ENCODE results near the gene CYTH2. TPM values are rescaled to one million over a fixed set of nuclear protein-coding genes. Genes with fewer than 3 reads are reported as not detected.

The CYTH2 gene
- total RNA-seq, 2 experiments from 2014 or later, result 22.5 to 24.2 TPM

DNA sequence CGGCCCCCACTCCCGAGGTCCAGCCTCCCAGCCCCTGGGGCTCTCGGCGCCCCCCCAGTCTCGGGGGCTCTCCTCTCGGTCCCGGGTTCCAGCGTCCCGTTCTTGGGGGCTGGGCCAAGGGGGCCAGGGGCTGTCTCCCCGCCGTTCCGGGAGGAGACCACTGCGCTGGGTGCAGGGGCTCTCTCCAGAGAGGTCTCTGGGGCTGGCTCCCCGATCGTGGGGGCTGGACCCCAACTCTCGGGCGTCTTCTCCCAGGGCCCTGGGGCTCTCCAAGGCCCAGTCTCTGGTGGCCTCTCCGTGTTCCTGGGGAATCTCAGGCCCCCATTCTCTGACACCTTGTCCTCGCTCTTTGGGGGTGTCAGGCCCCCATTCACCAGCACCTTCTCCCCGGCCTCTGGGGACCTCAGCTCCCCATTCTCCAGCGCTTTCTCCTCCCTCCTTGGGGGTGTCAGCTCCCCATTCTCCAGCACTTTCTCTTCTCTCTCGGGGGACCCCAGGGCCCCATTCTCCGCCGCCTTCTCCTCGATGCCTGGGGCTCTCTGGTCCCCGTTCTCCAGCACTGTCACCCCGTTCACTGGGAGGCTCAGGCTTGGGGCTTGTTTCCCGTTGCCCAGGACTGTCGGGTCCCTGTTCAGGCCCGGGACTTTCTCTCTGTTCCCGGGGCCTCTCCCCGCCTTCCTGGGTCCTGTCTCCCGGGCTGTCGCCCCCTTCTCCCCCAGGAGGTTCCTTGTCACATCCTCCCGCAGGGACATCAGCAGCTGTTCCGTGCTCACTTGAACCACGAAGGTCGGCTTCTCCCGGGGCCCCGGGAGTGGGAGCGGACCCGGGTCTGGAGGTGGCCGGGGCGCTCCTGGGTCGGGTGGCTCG lies 28.8 kb downstream of the CYTH2 start:
- Mint-ChIP-seq H3K9me3 (ENCODE audit: low read depth) (no peaks in the 10 kb centered on the region), H3K27me3 (peaks cover 30% of the 10 kb centered on the region), H3K4me1 (peaks cover 22% of the 10 kb centered on the region), H3K36me3 (ENCODE audit: low read depth) (peaks cover 3% of the 10 kb centered on the region), H3K27ac (no peak overlapping the region), H3K4me3 (no peak overlapping the region)
- CTCF ChIA-PET, result no interaction called here
- no peak for DNase-seq
- POLR2A ChIA-PET, result no interaction called here
- intact Hi-C loops (cut with DNase I, micrococcal nuclease), result loop anchor here in 1 of 2 experiments (10.0 kb wide), 2 partner anchors 103 to 467 kb away; partner anchors contain the start of genes FTL, GRIN2D and KDELR1
- no peak for ATAC-seq

GRCh38 chr19:48498595-48499311 lies 29.6 kb downstream of the CYTH2 start:
- DNase-seq (no peak), ATAC-seq (no peak)
- POLR2A ChIA-PET, result no interaction called here
- intact Hi-C loops (cut with DNase I, micrococcal nuclease), result loop anchor here in 1 of 2 experiments (10.0 kb wide), 2 partner anchors 104 to 466 kb away; partner anchors contain the start of genes FTL, GRIN2D and KDELR1
- Mint-ChIP-seq H3K4me3 (no peak overlapping the region), H3K27me3 (peaks cover 30% of the 10 kb centered on the region), H3K9me3 (ENCODE audit: low read depth) (no peaks in the 10 kb centered on the region), H3K4me1 (peaks cover 21% of the 10 kb centered on the region), H3K36me3 (ENCODE audit: low read depth) (peaks cover 3% of the 10 kb centered on the region), H3K27ac (no peak overlapping the region)
- CTCF ChIA-PET, result no interaction called here

GRCh38 chr19:48499316-48500090 lies 30.3 kb downstream of the CYTH2 start:
- ATAC-seq (no peak), DNase-seq (no peak)
- no peaks in the 10 kb centered on the region for H3K9me3 Mint-ChIP-seq (ENCODE audit: low read depth)
- H3K4me3 Mint-ChIP-seq, result no peak overlapping the region
- H3K27me3 Mint-ChIP-seq, result peaks cover 26% of the 10 kb centered on the region
- H3K27ac Mint-ChIP-seq, result no peak overlapping the region
- H3K36me3 Mint-ChIP-seq (ENCODE audit: low read depth), result peaks cover 3% of the 10 kb centered on the region
- CTCF ChIA-PET, result no interaction called here
- POLR2A ChIA-PET, result no interaction called here
- H3K4me1 Mint-ChIP-seq, result peaks cover 18% of the 10 kb centered on the region
- intact Hi-C loops (cut with DNase I, micrococcal nuclease), result loop anchor here in 1 of 2 experiments (10.0 kb wide), 2 partner anchors 105 to 465 kb away; partner anchors contain the start of genes FTL, GRIN2D and KDELR1

DNA sequence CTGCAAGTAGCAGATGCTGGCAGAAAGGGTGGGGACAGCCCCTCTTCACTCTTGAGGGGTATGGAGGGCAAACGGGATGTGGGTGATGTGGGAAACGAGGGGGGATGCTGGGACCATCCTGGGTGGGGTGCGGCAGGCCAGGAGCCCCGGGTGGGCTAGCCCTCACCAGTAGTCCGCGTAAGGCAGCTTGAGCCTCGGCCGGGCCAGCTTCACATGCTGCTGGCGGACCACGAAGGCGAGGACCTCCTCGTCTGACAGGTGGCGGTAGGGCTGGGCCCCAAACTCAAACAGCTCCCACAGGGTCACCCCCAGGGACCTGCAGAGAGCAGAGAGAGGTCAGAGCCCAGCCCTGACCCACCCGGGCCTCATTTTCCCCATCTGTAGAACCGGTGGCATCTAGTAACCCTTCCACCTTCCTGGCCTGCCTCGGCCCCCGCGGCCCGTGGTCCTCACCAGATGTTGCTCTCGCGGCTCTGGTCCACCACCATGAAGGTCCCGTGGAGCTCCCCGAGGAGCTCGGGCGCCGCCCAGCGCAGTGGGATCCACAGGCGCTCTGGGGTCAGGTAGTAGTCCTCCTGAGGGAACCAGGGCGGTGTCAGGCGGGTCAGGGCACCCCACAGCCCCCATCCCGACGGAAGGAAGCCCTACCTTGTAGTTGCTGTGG lies 31.8 kb downstream of the CYTH2 start:
- peaks cover 18% of the 10 kb centered on the region for H3K4me1 Mint-ChIP-seq
- H3K27ac Mint-ChIP-seq, result no peak overlapping the region
- H3K4me3 Mint-ChIP-seq, result peak overlapping the region; percentile 45
- H3K9me3 Mint-ChIP-seq (ENCODE audit: low read depth), result no peaks in the 10 kb centered on the region
- DNase-seq (no peak), ATAC-seq (no peak)
- intact Hi-C loops (cut with DNase I, micrococcal nuclease), result loop anchor here in 1 of 2 experiments (1.0 kb wide), 1 partner anchor 8 kb away; no protein-coding TSS in a partner anchor
- CTCF ChIA-PET, result interaction anchor here (1.0 kb wide), 1 partner anchor 11 kb away, joined by 5 read pairs; no protein-coding TSS in a partner anchor
- POLR2A ChIA-PET, result no interaction called here
- H3K36me3 Mint-ChIP-seq (ENCODE audit: low read depth), result peaks cover 3% of the 10 kb centered on the region
- peaks cover 16% of the 10 kb centered on the region for H3K27me3 Mint-ChIP-seq

DNA sequence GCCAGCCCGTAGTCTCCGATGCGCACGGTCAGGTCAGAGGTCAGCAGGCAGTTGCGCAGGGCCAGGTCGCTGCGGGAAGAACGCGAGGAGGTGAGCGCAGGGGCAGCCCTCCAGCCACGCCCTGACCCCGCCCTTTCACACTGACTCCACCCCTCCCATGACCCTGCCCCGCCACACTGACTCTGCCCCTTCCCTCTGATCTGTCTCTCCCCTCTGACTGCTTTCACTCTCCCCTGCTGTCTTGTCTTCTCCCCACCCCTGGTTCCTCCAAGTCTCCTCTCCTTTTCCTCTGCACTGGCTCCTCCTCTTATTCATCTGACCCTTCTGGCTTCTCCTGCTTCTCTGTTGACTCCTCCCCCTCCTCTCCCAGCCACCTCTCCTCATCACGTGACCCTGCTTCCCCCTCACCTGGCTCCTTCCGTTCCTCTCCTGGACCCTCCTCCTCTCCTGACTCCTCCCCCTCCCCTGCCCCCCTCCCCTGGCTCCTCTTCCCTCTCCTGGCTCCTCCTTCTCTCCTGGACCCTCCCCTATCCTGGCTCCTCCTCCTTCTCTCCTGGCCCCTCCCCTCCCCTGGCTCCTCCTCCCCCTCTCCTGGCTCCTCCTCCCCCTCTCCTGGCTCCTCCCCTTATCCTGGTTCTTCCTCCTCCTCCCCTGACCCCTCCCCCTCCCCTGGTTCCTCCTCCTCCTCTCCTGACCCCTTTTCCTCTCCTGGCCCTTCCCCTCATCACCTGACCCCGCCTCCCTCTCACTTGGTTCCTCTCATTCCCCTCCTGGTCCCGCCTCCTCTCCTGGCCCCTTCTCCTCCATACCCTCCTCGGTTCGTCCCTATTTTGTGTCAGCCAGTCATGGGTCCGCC lies 32.6 kb downstream of the CYTH2 start:
- ChIA-PET POLR2A (interaction anchor here (0.6 kb wide), 1 partner anchor 112 kb away, joined by 4 read pairs; no protein-coding TSS in a partner anchor), CTCF (interaction anchor here (0.8 to 1.0 kb wide), 2 partner anchors 12 to 83 kb away, joined by 3 to 6 read pairs; no protein-coding TSS in a partner anchor)
- Mint-ChIP-seq H3K27me3 (peaks cover 16% of the 10 kb centered on the region), H3K27ac (peak overlapping the region; percentile 44), H3K9me3 (ENCODE audit: low read depth) (no peaks in the 10 kb centered on the region), H3K4me1 (peaks cover 18% of the 10 kb centered on the region), H3K36me3 (ENCODE audit: low read depth) (peaks cover 3% of the 10 kb centered on the region), H3K4me3 (peak overlapping the region; percentile 45)
- DNase-seq, result peak; percentile 86
- ATAC-seq, result peak; percentile 76
- intact Hi-C loops (cut with DNase I, micrococcal nuclease), result loop anchor here (1.0 to 2.0 kb wide), 2 partner anchors 8 to 33 kb away; partner anchors contain the start of gene CYTH2 (in 1 of the 2)

DNA sequence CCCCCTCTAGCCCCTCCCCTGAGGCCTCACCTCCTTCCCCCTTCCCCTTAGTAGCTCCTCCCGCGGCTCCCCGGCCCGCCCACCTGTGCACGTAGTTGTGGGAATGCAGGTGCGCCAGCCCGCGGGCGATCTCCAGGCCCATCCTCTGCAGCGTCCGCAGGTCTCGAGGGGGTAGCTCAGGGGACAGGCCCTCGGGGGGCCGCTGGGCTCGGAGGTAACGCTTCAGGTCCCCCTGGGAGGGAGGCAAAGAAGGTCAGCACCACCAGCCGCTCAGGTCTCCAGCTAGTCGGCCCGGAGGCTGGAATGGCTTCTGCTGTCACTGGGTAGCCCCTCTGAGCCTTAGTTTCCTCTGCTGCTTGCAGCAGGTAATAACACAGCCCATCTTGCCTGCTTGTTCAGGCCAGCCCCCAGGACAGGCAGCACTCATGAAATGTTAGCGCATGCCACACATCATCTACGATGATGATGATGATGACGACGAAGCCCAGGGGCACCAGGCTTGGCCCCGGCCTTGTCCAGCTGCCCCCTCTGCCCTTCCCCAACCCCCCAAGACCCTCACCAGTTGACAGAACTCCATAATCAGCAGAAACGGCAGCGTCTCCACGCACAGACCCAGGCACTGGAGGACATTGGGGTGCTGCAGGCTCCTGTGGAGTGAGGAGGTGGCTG lies 33.3 kb downstream of the CYTH2 start:
- Mint-ChIP-seq H3K27ac (no peak overlapping the region), H3K4me3 (no peak overlapping the region), H3K36me3 (ENCODE audit: low read depth) (peaks cover 3% of the 10 kb centered on the region), H3K9me3 (ENCODE audit: low read depth) (no peaks in the 10 kb centered on the region), H3K4me1 (peaks cover 18% of the 10 kb centered on the region), H3K27me3 (peaks cover 12% of the 10 kb centered on the region)
- intact Hi-C loops (cut with DNase I, micrococcal nuclease), result loop anchor here (1.0 to 2.0 kb wide), 2 partner anchors 9 to 34 kb away; partner anchors contain the start of gene CYTH2 (in 1 of the 2)
- POLR2A ChIA-PET, result interaction anchor here (0.6 to 0.8 kb wide), 2 partner anchors 112 to 113 kb away, joined by 3 to 4 read pairs; partner anchors contain the start of gene FAM83E
- DNase-seq (no peak), ATAC-seq (no peak)
- CTCF ChIA-PET, result interaction anchor here (0.5 to 1.0 kb wide), 3 partner anchors 12 to 82 kb away, joined by 3 to 6 read pairs (median 5); no protein-coding TSS in a partner anchor

DNA sequence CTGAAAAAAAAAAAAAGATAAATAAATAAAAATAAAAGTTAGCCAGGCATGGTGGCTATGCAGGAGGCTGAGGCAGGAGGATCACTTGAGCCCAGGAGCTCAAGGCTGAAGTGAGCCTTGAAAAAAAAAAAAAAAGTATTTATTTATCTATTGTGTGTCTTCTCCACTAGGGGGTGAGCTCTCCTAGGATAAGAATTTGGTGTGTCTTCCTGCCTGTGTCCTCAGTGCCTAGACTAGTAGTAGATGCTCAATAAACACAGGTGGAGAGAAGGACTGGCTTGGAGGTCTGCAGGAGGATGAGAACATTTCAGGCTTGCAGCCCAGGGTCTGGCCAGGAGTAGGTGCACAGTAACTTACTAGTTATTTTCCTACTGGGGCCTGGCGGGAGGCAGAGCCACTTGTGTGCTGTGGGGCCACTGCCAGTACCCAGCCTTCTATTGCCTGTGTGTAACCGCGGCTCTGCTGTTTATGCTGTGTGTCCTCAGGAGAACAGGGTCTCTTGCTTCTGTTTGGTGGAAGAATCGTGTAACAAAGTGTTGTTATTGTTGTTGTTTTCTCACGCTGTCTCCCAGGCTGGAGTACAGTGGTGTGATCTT lies 37.1 kb downstream of the CYTH2 start:
- Mint-ChIP-seq H3K4me1 (peaks cover 16% of the 10 kb centered on the region), H3K9me3 (ENCODE audit: low read depth) (no peaks in the 10 kb centered on the region), H3K27ac (no peak overlapping the region), H3K4me3 (no peak overlapping the region), H3K36me3 (ENCODE audit: low read depth) (peaks cover 5% of the 10 kb centered on the region), H3K27me3 (no peaks in the 10 kb centered on the region)
- ChIA-PET POLR2A (interaction anchor here (0.6 to 1.8 kb wide), 3 partner anchors 13 to 78 kb away, joined by 3 to 13 read pairs (median 7); no protein-coding TSS in a partner anchor), CTCF (interaction anchor here (0.6 to 6.4 kb wide), 15 partner anchors 10 to 444 kb away, joined by 3 to 60 read pairs (median 4); no protein-coding TSS in a partner anchor)
- intact Hi-C loops (cut with DNase I, micrococcal nuclease), result loop anchor here (1.0 kb wide), 3 partner anchors 78 to 102 kb away; no protein-coding TSS in a partner anchor
- DNase-seq (no peak), ATAC-seq (peak; percentile 8)

- DNase-seq, result no peak
- ATAC-seq, result no peak
- no peak overlapping the region for H3K27ac Mint-ChIP-seq
- no peaks in the 10 kb centered on the region for H3K27me3 Mint-ChIP-seq
- intact Hi-C loops (cut with DNase I, micrococcal nuclease), result no loop called here
- H3K36me3 Mint-ChIP-seq (ENCODE audit: low read depth), result peaks cover 5% of the 10 kb centered on the region
- POLR2A ChIA-PET, result no interaction called here
- no peaks in the 10 kb centered on the region for H3K9me3 Mint-ChIP-seq (ENCODE audit: low read depth)
- peaks cover 7% of the 10 kb centered on the region for H3K4me1 Mint-ChIP-seq
- H3K4me3 Mint-ChIP-seq, result no peak overlapping the region
- CTCF ChIA-PET, result interaction anchor here (0.6 to 6.4 kb wide), 8 partner anchors 15 to 101 kb away, joined by 3 to 60 read pairs (median 5); no protein-coding TSS in a partner anchor
Observed at GRCh38 chr19:48507911-48508439, 38.8 kb downstream of the CYTH2 start.
